DND-41 (cell line): ENCODE results near the gene TIMM29.

Experiments
- EZH2 ChIP-seq: IDR thresholded peaks from 3 replicates; pipeline ENCODE4 v1.6.1; 2012; ENCODE audit warnings: borderline replicate concordance, low read depth, mild to moderate bottlenecking, moderate library complexity, low read length, inconsistent platforms; ENCODE audit not compliant: severe bottlenecking
- TF ChIP-seq, protein P1 (sequence below): IDR thresholded peaks from 2 replicates; pipeline ENCODE4 v1.5.1; 2012; ENCODE audit warnings: borderline replicate concordance, low read length, moderate library complexity, mild to moderate bottlenecking; ENCODE audit not compliant: poor library complexity, severe bottlenecking; ENCODE audit errors: extremely low read depth

GRCh38 chr19:10881403-10882107, 47.1 kb upstream of the TIMM29 start:
- TF ChIP-seq, protein P1, sequence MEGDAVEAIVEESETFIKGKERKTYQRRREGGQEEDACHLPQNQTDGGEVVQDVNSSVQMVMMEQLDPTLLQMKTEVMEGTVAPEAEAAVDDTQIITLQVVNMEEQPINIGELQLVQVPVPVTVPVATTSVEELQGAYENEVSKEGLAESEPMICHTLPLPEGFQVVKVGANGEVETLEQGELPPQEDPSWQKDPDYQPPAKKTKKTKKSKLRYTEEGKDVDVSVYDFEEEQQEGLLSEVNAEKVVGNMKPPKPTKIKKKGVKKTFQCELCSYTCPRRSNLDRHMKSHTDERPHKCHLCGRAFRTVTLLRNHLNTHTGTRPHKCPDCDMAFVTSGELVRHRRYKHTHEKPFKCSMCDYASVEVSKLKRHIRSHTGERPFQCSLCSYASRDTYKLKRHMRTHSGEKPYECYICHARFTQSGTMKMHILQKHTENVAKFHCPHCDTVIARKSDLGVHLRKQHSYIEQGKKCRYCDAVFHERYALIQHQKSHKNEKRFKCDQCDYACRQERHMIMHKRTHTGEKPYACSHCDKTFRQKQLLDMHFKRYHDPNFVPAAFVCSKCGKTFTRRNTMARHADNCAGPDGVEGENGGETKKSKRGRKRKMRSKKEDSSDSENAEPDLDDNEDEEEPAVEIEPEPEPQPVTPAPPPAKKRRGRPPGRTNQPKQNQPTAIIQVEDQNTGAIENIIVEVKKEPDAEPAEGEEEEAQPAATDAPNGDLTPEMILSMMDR = no peak
- no peak for TF ChIP-seq EZH2
